ENCODE results near the gene SFPQ. TPM values are rescaled to one million over a fixed set of nuclear protein-coding genes. Genes with fewer than 3 reads are reported as not detected.

The SFPQ gene
- total and polyA plus RNA-seq, 3 experiments from 2014 or later, result 168 to 360 (median 349) TPM

DNA sequence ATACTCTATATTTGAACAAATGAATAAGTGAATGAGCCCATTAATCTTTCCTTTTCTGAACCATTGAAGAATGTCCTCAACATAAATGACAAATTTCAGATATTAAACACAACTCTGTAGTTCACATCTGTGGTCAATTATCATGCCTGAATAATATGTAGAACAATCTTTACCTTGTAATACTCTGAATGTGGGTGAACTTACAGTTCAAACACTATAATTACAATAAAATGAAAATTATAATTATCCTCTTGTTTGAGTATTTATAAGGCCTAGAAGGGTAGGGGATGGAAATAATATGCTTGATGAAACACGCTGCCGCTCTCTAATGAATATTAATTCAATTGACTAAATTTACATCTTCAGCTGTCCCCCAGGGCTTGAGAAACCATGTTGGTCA, 8.7 kb upstream of the SFPQ start:
- no peak for DNase-seq
- Histone ChIP-seq H3K4me1 (ENCODE audit: insufficient read depth, low read length) (no peaks in the 10 kb centered on the region), H3K27me3 (ENCODE audit: insufficient read depth, low read length, poor library complexity, severe bottlenecking) (no peaks in the 10 kb centered on the region), H3K4me3 (ENCODE audit: low read length) (no peak overlapping the region), H3K27ac (ENCODE audit: low read depth, low read length) (no peak overlapping the region), H3K9me3 (ENCODE audit: low read length) (no peaks in the 10 kb centered on the region), H3K36me3 (ENCODE audit: insufficient read depth, low read length) (no peaks in the 10 kb centered on the region)
- Mint-ChIP-seq H3K27ac (no peak overlapping the region), H3K9me3 (no peaks in the 10 kb centered on the region), H3K4me3 (no peak overlapping the region), H3K27me3 (peaks cover 0 to 6% of the 10 kb centered on the region in 2 donors), H3K4me1 (peaks cover 7 to 9% (median 8%) of the 10 kb centered on the region in 3 donors), H3K36me3 (no peaks in the 10 kb centered on the region)
- ChIA-PET POLR2A (interaction anchor here (1.4 kb wide), 1 partner anchor 9 kb away, joined by 4 read pairs; the partner anchor contains the start of gene SFPQ), CTCF (interaction anchor here (0.6 to 1.4 kb wide), 8 partner anchors 9 to 309 kb away, joined by 3 to 7 read pairs (median 3); partner anchors contain the start of gene SFPQ)

- Histone ChIP-seq H3K9me3 (ENCODE audit: low read length) (no peaks in the 10 kb centered on the region), H3K27me3 (ENCODE audit: insufficient read depth, low read length, poor library complexity, severe bottlenecking) (no peaks in the 10 kb centered on the region), H3K36me3 (ENCODE audit: insufficient read depth, low read length) (peaks cover 43% of the 10 kb centered on the region), H3K4me3 (ENCODE audit: low read length) (peak overlapping the region; percentile 86), H3K4me1 (ENCODE audit: insufficient read depth, low read length) (peaks cover 43% of the 10 kb centered on the region), H3K27ac (ENCODE audit: low read depth, low read length) (peak overlapping the region; percentile 96)
- Mint-ChIP-seq H3K9me3 (no peaks in the 10 kb centered on the region), H3K4me1 (peaks cover 49 to 63% (median 51%) of the 10 kb centered on the region in 3 donors), H3K36me3 (peaks cover 31 to 50% (median 40%) of the 10 kb centered on the region in 3 donors), H3K27me3 (peaks cover 0 to 5% of the 10 kb centered on the region in 2 donors), H3K27ac (peak overlapping the region; percentile 96 to 100 (median 99)), H3K4me3 (peak overlapping the region; percentile 89 to 100 (median 97))
- POLR2A ChIA-PET, result interaction anchor here (0.6 to 1.5 kb wide), 7 partner anchors 9 to 1061 kb away, joined by 3 to 6 read pairs (median 4); partner anchors contain the start of genes AGO3, CLSPN and ZMYM1
- DNase-seq, result peak; percentile 86 to 91 (median 89)
- CTCF ChIA-PET, result interaction anchor here (1.0 kb wide), 1 partner anchor 10 kb away, joined by 3 read pairs; no protein-coding TSS in a partner anchor
These were observed 691 bp downstream of the SFPQ start for GRCh38 chr1:35192056-35192852.

DNA sequence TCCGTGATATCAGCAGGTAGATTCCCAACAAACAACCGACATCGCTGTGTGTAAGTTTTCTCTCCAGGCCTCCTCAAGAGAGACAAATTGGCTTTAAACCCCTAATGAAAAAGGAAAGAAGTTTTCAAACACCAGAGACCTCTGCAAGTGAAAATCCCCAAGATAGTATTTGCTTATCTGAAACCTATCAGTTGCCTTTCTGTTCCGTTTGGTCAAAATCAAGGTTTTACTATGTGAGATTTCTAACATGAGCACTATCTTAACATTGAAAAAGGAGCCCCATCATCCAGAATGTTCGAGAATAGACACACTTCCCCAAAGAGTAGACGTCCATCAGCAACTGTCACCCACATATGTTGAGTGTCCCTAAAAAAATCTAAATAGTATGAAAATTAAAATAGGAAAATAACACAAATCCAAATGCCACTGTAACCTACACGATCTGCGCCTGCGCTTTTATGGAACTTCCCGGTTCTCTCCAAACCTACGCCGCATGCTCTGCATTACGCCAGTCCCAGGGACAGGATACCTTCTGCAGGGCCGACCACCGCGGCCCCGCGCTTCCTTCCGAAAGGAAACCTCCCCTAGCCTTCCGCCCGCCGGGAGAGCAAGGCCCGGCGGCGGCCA, 1.4 kb downstream of the SFPQ start:
- Histone ChIP-seq H3K4me3 (ENCODE audit: low read length) (peak overlapping the region; percentile 86), H3K36me3 (ENCODE audit: insufficient read depth, low read length) (peaks cover 50% of the 10 kb centered on the region), H3K27me3 (ENCODE audit: insufficient read depth, low read length, poor library complexity, severe bottlenecking) (no peaks in the 10 kb centered on the region), H3K4me1 (ENCODE audit: insufficient read depth, low read length) (peaks cover 50% of the 10 kb centered on the region), H3K9me3 (ENCODE audit: low read length) (no peaks in the 10 kb centered on the region), H3K27ac (ENCODE audit: low read depth, low read length) (peak overlapping the region; percentile 96)
- peaks cover 35 to 57% (median 44%) of the 10 kb centered on the region in 3 donors for H3K36me3 Mint-ChIP-seq
- H3K27me3 Mint-ChIP-seq, result peaks cover 0 to 5% of the 10 kb centered on the region in 2 donors
- peak overlapping the region; percentile 71 to 98 (median 96) for H3K27ac Mint-ChIP-seq
- H3K4me1 Mint-ChIP-seq, result peaks cover 56 to 70% (median 59%) of the 10 kb centered on the region in 3 donors
- DNase-seq, result no peak
- H3K4me3 Mint-ChIP-seq, result peak overlapping the region; percentile 87 to 100 (median 97)
- POLR2A ChIA-PET, result no interaction called here
- H3K9me3 Mint-ChIP-seq, result no peaks in the 10 kb centered on the region
- CTCF ChIA-PET, result no interaction called here

DNA sequence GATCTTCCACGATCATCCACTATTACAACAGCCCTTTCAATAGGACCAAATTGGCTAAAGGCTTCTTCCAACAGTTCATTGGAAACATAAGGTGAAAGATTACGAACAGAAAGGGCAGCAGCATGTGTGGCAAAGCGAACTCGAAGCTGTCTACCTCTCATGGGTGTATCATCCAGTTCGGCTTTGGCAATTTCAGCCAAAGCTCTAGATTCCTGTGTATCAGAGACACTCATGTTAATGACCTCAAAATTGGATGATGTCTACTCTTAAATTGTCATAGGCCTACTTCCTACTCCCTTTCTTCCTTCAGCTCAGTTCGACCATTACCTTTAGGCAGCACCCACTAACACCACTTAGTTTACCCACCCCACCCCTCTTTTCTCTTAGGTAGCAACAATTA, 2.2 kb downstream of the SFPQ start:
- ChIA-PET POLR2A (interaction anchor here (0.5 to 1.1 kb wide), 4 partner anchors 12 to 387 kb away, joined by 3 to 4 read pairs (median 3); partner anchors contain the start of gene ZMYM1), CTCF (no interaction called here)
- Mint-ChIP-seq H3K36me3 (peaks cover 35 to 65% (median 47%) of the 10 kb centered on the region in 3 donors), H3K4me3 (peak overlapping the region; percentile 87 to 100 (median 97)), H3K4me1 (peaks cover 64 to 78% (median 66%) of the 10 kb centered on the region in 3 donors), H3K27me3 (peaks cover 0 to 5% of the 10 kb centered on the region in 2 donors), H3K9me3 (no peaks in the 10 kb centered on the region), H3K27ac (peak overlapping the region; percentile 68 to 98 (median 95))
- H3K36me3 ChIP-seq (ENCODE audit: insufficient read depth, low read length), result peaks cover 58% of the 10 kb centered on the region
- no peak overlapping the region for H3K27ac ChIP-seq (ENCODE audit: low read depth, low read length)
- peaks cover 57% of the 10 kb centered on the region for H3K4me1 ChIP-seq (ENCODE audit: insufficient read depth, low read length)
- H3K4me3 ChIP-seq (ENCODE audit: low read length), result peak overlapping the region; percentile 86
- no peaks in the 10 kb centered on the region for H3K27me3 ChIP-seq (ENCODE audit: insufficient read depth, low read length, poor library complexity, severe bottlenecking)
- no peak for DNase-seq
- H3K9me3 ChIP-seq (ENCODE audit: low read length), result no peaks in the 10 kb centered on the region

GRCh38 chr1:35188578-35189392, 4.2 kb downstream of the SFPQ start:
- CTCF ChIA-PET, result no interaction called here
- DNase-seq, result peak in 1 of 5 donors; percentile 8
- peak overlapping the region; percentile 38 to 96 (median 74) for H3K27ac Mint-ChIP-seq
- peaks cover 82 to 89% (median 84%) of the 10 kb centered on the region in 3 donors for H3K4me1 Mint-ChIP-seq
- Histone ChIP-seq H3K27ac (ENCODE audit: low read depth, low read length) (no peak overlapping the region), H3K9me3 (ENCODE audit: low read length) (no peaks in the 10 kb centered on the region), H3K4me3 (ENCODE audit: low read length) (no peak overlapping the region), H3K27me3 (ENCODE audit: insufficient read depth, low read length, poor library complexity, severe bottlenecking) (no peaks in the 10 kb centered on the region), H3K4me1 (ENCODE audit: insufficient read depth, low read length) (peaks cover 72% of the 10 kb centered on the region), H3K36me3 (ENCODE audit: insufficient read depth, low read length) (peaks cover 76% of the 10 kb centered on the region)
- H3K9me3 Mint-ChIP-seq, result no peaks in the 10 kb centered on the region
- H3K27me3 Mint-ChIP-seq, result peaks cover 0 to 5% of the 10 kb centered on the region in 2 donors
- H3K36me3 Mint-ChIP-seq, result peaks cover 49 to 85% (median 56%) of the 10 kb centered on the region in 3 donors
- POLR2A ChIA-PET, result no interaction called here
- peak overlapping the region; percentile 59 to 98 (median 91) for H3K4me3 Mint-ChIP-seq

GRCh38 chr1:35187816-35188342, 5.1 kb downstream of the SFPQ start:
- peaks cover 54 to 91% (median 56%) of the 10 kb centered on the region in 3 donors for H3K36me3 Mint-ChIP-seq
- ChIA-PET CTCF (no interaction called here), POLR2A (no interaction called here)
- no peak overlapping the region for H3K4me3 ChIP-seq (ENCODE audit: low read length)
- H3K4me1 ChIP-seq (ENCODE audit: insufficient read depth, low read length), result peaks cover 67% of the 10 kb centered on the region
- DNase-seq, result no peak
- H3K9me3 ChIP-seq (ENCODE audit: low read length), result no peaks in the 10 kb centered on the region
- H3K4me1 Mint-ChIP-seq, result peaks cover 82 to 91% (median 85%) of the 10 kb centered on the region in 3 donors
- H3K27ac ChIP-seq (ENCODE audit: low read depth, low read length), result no peak overlapping the region
- peak overlapping the region; percentile 4 to 58 (median 16) for H3K4me3 Mint-ChIP-seq
- peaks cover 83% of the 10 kb centered on the region for H3K36me3 ChIP-seq (ENCODE audit: insufficient read depth, low read length)
- H3K9me3 Mint-ChIP-seq, result no peaks in the 10 kb centered on the region
- no peaks in the 10 kb centered on the region for H3K27me3 ChIP-seq (ENCODE audit: insufficient read depth, low read length, poor library complexity, severe bottlenecking)
- H3K27me3 Mint-ChIP-seq, result peaks cover 0 to 4% of the 10 kb centered on the region in 2 donors
- peak overlapping the region in 7 of 8 donors; percentile 5 to 96 (median 79) for H3K27ac Mint-ChIP-seq

DNA sequence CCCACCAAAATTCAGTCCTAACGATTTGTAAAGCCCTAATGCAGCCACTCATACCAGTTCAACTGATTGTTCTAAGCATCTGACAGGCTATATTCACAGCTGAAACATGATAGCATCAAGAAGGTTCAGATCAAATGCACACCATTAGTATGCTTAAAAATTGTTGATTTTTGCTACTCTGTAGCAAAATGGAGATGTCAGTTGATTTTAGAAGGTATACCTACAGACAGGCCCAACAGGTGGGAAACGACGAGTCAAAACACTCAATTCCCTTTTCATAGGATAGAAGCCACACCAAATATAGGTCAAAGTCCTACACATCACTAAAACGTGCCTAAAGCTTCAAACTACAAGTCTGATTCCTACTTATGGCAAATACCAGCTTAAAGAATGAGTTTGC, 6.7 kb downstream of the SFPQ start:
- no peak for DNase-seq
- Histone ChIP-seq H3K9me3 (ENCODE audit: low read length) (no peaks in the 10 kb centered on the region), H3K4me1 (ENCODE audit: insufficient read depth, low read length) (peaks cover 82% of the 10 kb centered on the region), H3K27ac (ENCODE audit: low read depth, low read length) (no peak overlapping the region), H3K36me3 (ENCODE audit: insufficient read depth, low read length) (peaks cover 95% of the 10 kb centered on the region), H3K27me3 (ENCODE audit: insufficient read depth, low read length, poor library complexity, severe bottlenecking) (no peaks in the 10 kb centered on the region), H3K4me3 (ENCODE audit: low read length) (no peak overlapping the region)
- Mint-ChIP-seq H3K9me3 (no peaks in the 10 kb centered on the region), H3K4me1 (peaks cover 94 to 100% (median 99%) of the 10 kb centered on the region in 3 donors), H3K27me3 (peaks cover 0 to 4% of the 10 kb centered on the region in 2 donors), H3K36me3 (peaks cover 49 to 99% (median 61%) of the 10 kb centered on the region in 3 donors), H3K27ac (peak overlapping the region in 6 of 8 donors; percentile 7 to 69 (median 58)), H3K4me3 (peak overlapping the region in 2 of 7 donors; percentile 6 to 9)
- ChIA-PET CTCF (interaction anchor here (1.5 kb wide), 1 partner anchor 16 kb away, joined by 7 read pairs; no protein-coding TSS in a partner anchor), POLR2A (interaction anchor here (1.1 kb wide), 1 partner anchor 201 kb away, joined by 3 read pairs; the partner anchor contains the start of gene TMEM35B)
